GM08714 (cell line): ENCODE measurements around the gene PTTG1.

Experiments
- H3K4me3 ChIP-seq: fragments of 200-500 bp; sonication (Bioruptor generic); 2 replicates; pipeline ENCODE4 v1.5.1; 2014; ENCODE audit warnings: mild to moderate bottlenecking, low read length, inconsistent platforms
- ZNF274 ChIP-seq: IDR thresholded peaks from 2 replicates; pipeline ENCODE4 v1.6.1; 2012; ENCODE audit warnings: mild to moderate bottlenecking, low read depth, low read length

The PTTG1 gene

GRCh38 chr5:160455600-160455999 lies 33.9 kb downstream of the PTTG1 start:
- no peak for TF ChIP-seq ZNF274
- peak overlapping the region; percentile 24; the same call in 1 of the 2 replicates for H3K4me3 ChIP-seq

- no peak for TF ChIP-seq ZNF274
- no peak overlapping the region for H3K4me3 ChIP-seq
Observed at GRCh38 chr5:160456480-160457177, 35.0 kb downstream of the PTTG1 start.

DNA sequence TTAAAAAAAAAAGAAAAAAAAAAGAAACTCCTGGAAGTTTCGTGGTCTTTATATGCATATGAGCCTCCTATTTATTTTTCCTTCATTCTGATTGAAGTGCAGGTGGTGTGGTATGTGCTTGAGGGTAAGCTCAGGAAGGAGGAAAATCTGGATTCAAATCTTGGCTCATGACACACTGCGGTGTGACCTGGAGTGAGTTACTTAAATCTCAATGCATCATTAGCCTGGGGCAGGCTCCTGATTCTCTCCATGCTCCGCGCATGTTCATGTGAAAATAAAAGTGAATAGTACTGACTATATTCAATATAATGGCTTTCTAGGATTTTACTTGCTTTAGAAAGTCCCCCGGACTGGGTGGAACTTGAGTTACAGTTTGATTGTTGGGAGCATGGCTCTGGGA lies 35.6 kb downstream of the PTTG1 start:
- no peak for TF ChIP-seq ZNF274
- no peak overlapping the region for H3K4me3 ChIP-seq

DNA sequence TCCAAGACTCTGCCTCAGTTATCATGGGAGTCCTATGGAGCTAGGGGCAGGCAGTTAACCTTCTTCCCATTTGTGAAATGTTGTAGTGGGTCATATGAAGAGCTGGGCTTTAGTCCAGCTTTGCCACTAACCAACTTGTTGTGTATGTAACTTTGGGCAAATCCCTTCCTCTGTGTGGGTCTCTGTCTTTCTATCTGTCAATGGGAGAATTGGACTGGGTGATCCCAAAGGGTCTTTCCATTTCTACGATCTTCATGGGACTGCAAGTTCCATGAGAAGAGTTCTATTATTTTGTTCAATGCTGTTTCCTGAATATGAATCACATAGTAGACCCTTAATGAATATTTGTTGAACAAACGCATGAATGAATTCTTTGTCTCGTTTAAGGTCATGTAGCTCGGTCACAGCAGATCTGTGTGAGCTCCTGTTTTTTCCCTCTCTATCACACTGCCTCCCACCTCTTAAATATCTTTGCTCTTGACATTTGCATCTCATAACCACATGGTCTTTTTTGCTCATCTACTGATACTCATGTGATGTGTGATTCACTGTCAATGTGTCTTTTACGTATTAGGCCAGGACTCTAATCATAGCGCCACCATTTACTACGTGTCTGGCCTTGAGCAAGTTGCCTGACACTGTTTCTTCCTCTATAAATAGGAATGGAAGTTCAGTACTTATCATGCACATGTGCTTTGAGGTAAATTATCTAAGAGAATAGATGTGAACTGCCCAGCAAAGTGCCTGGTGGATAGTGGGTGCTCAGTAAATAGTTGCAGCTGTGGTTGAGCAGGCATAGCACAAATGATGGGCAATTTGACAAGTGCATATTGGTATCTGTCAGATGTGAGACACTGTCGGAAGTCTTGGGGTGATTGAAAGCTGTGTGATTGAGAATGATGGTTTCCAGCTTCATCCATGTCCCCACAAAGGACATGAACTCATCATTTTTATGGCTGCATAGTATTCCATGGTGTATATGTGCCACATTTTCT lies 37.4 kb downstream of the PTTG1 start:
- H3K4me3 ChIP-seq = no peak overlapping the region
- no peak for TF ChIP-seq ZNF274

DNA sequence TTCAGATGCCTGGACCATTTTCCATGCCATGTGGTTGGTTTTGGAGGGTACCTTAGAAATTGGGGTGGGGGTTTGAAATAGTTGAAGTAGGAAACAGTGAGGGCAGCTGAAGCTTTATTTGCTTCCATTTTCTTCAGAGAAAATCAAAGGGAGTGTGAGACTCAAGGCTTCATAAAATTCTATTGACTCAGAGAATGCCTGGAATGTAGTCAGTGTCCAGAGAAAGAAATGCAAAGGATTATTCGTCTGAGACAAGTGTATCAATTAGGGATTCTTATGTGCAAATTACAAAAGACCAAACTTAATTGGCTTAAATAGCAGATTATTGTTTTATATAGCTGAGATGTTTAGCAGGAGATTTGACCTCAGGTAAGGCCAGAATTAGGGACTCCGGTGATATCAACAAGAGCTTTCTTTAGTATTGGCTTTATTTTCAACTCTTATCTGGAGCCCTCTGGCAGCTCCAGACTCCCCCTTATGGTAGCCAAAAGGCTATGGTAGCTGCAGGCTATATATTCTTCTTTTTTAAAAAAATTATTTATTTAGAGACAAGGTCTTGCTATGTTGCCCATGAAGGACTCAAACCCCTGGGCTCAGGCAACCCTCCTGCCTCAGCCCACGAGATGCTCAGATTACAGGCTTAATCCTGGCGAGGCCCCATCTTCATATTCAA lies 38.9 kb downstream of the PTTG1 start:
- TF ChIP-seq ZNF274 = no peak
- H3K4me3 ChIP-seq = no peak overlapping the region

- no peak for TF ChIP-seq ZNF274
Observed at GRCh38 chr5:160461378-160461777, 39.7 kb downstream of the PTTG1 start.

GRCh38 chr5:160462167-160462566 lies 40.5 kb downstream of the PTTG1 start:
- no peak overlapping the region for H3K4me3 ChIP-seq
- no peak for TF ChIP-seq ZNF274

More at GRCh38 chr5:160461378-160461777, 39.7 kb downstream of the PTTG1 start:
- H3K4me3 ChIP-seq = no peak overlapping the region

- H3K4me3 ChIP-seq = no peak overlapping the region
- no peak for TF ChIP-seq ZNF274
Observed at GRCh38 chr5:160463227-160463626, 41.6 kb downstream of the PTTG1 start.

- no peak overlapping the region; the same call in 1 of the 2 replicates for H3K4me3 ChIP-seq
- TF ChIP-seq ZNF274 = no peak
Observed at GRCh38 chr5:160463740-160464465, 42.2 kb downstream of the PTTG1 start.

DNA sequence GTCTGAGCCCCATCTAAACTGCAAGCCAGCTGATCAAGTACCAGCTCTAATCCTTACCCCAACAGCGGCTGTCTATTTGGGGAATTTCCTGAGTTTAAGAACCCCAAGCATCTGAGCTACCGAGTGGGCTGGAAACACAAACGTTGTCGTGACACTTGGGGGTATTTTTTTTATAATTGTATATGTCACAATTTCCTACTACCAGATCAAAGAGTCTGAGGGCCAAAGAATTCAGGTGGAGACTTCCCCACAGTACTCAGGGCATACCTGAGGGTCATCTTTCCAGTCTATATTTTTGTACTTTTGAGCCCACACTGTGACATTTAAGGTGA lies 42.8 kb downstream of the PTTG1 start:
- H3K4me3 ChIP-seq = no peak overlapping the region; the same call in 1 of the 2 replicates
- TF ChIP-seq ZNF274 = no peak

DNA sequence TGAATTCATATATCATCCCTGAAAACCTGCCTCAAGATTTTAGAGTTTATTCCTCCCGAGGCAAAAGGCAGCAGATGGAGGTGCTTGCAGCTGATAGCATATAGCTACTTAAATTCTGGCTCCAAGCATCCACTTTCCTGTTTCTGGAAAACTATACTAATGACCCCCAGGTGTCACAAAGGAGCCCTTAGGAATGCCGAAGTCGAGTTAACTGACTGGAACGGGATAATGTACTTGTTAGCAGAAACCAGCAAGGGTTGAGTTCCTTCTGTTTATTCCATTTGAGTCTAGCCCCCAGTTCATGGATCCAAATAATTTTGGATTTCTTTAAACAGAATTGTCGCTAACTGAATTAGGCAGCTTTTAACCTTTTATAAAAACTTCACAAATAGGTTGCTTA lies 44.5 kb downstream of the PTTG1 start:
- H3K4me3 ChIP-seq = peak overlapping the region; percentile 29; the same call in 1 of the 2 replicates
- no peak for TF ChIP-seq ZNF274

DNA sequence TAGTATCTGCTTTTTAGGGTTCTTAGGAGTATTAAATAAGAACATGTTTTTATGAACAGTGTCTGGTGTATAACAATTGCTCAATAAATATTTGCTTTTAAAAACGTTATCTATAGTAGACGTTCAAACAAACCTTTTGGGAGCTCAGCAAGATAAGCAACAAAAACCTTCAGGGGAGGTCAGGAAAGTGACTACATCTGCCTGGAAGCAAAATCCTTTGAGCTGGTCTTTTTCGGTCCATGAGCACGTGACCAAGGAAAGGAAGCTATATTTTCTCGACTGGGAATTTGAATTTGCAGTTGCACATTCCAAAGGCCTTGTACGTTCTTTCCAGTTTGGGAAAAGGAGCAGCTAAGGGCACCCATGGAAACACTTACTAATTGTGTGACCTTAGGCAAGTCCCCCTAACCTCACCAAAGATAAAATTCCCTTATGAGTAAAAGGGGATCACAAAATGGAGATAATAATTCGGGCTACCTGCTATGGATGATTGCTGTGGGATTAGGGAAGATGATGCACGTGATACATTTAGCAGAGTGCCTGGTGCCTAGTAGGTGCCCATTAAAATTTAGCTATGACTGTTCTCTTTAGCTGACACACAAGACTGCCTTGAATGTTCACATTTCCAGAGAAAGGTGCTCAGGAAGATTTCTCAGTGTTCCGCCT lies 45.4 kb downstream of the PTTG1 start:
- TF ChIP-seq ZNF274 = no peak
- H3K4me3 ChIP-seq = peak overlapping the region; percentile 42; the same call in 1 of the 2 replicates
